Endothelial cell of umbilical vein (primary cell): ENCODE results near the gene KBTBD3.

Source experiments
- EZH2 ChIP-seq: IDR thresholded peaks from 2 replicates; pipeline ENCODE4 v1.6.1; 2012; ENCODE audit warnings: borderline replicate concordance, low read depth, mild to moderate bottlenecking, moderate library complexity, low read length, inconsistent platforms; ENCODE audit not compliant: severe bottlenecking
- JUN ChIP-seq: IDR thresholded peaks from 2 replicates; pipeline ENCODE4 v1.6.1; 2011; ENCODE audit warnings: borderline replicate concordance, low read depth; ENCODE audit not compliant: insufficient read length, insufficient read depth
- POLR2A ChIP-seq: IDR thresholded peaks from 2 replicates; pipeline ENCODE4 v1.6.1; 2012; ENCODE audit warnings: low read depth, mild to moderate bottlenecking, control low read depth, low read length
- POLR2AphosphoS5 ChIP-seq: IDR thresholded peaks from 2 replicates; pipeline ENCODE4 v1.6.1; 2012; ENCODE audit warnings: low read depth, mild to moderate bottlenecking, control low read depth, low read length, moderate library complexity; ENCODE audit not compliant: insufficient read depth
- TF ChIP-seq, protein P1 (sequence below), 2 donors: IDR thresholded peaks; 1 replicate in 1 of 2; 2 replicates in 1 of 2; pipeline ENCODE4 v1.5.1; 2011; ENCODE audit warnings: low read length in 2 of 2, mild to moderate bottlenecking in 2 of 2, moderate library complexity in 2 of 2, control low read depth in 1 of 2, inconsistent platforms in 1 of 2, low read depth in 1 of 2; ENCODE audit not compliant: insufficient read depth in 1 of 2; ENCODE audit errors: extremely low read depth in 1 of 2
- TF ChIP-seq, protein P2 (sequence below): IDR thresholded peaks from 2 replicates; pipeline ENCODE4 v1.6.1; 2011; ENCODE audit not compliant: insufficient read depth, insufficient read length

DNA sequence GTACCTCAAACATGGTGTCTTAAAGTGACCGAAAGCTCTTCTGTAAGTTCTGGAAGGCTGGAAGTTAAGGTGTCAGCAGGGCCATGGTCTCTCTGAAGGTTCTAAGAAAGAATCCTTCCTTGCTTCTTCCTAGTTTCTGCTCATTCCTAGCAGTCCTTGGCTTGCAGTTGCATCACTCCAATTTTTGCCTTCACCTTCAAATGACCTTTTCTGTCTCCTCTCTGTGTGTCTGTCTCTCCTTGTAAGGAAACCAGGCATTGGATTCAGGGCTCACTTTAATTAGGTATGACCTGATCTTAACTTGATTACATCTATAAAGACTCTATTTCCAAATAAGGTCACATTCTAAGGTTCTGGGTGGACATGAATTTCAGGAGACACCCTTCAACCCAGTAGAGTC is 9.0 kb upstream of the KBTBD3 start:
- TF ChIP-seq POLR2A, result no peak
- TF ChIP-seq EZH2, result no peak
- TF ChIP-seq POLR2AphosphoS5, result no peak
- TF ChIP-seq, protein P1, sequence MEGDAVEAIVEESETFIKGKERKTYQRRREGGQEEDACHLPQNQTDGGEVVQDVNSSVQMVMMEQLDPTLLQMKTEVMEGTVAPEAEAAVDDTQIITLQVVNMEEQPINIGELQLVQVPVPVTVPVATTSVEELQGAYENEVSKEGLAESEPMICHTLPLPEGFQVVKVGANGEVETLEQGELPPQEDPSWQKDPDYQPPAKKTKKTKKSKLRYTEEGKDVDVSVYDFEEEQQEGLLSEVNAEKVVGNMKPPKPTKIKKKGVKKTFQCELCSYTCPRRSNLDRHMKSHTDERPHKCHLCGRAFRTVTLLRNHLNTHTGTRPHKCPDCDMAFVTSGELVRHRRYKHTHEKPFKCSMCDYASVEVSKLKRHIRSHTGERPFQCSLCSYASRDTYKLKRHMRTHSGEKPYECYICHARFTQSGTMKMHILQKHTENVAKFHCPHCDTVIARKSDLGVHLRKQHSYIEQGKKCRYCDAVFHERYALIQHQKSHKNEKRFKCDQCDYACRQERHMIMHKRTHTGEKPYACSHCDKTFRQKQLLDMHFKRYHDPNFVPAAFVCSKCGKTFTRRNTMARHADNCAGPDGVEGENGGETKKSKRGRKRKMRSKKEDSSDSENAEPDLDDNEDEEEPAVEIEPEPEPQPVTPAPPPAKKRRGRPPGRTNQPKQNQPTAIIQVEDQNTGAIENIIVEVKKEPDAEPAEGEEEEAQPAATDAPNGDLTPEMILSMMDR (IDR thresholded peaks at IDR 0.05; ENCODE audit: extremely low read depth in 1 of 2, insufficient read depth in 1 of 2, low read depth in 1 of 2, low read length in 2 of 2), result no peak
- TF ChIP-seq, protein P2, sequence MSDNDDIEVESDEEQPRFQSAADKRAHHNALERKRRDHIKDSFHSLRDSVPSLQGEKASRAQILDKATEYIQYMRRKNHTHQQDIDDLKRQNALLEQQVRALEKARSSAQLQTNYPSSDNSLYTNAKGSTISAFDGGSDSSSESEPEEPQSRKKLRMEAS, result no peak
- no peak for TF ChIP-seq JUN
